ENCODE data around the gene FOXN3. TPM values are rescaled to one million over a fixed set of nuclear protein-coding genes. Genes with fewer than 3 reads are reported as not detected.

The FOXN3 gene
- total RNA-seq, 1 donor from 2014 or later = 15.0 TPM

GRCh38 chr14:89365061-89365801 lies 51.8 kb downstream of the FOXN3 start:
- DNase-seq (ENCODE audit: low read depth in 2 of 2) = peak; percentile 55 to 82

GRCh38 chr14:89364316-89364715 lies 52.7 kb downstream of the FOXN3 start:
- DNase-seq (ENCODE audit: low read depth in 2 of 2) = no peak

GRCh38 chr14:89360277-89360676 lies 56.8 kb downstream of the FOXN3 start:
- DNase-seq (ENCODE audit: low read depth in 2 of 2) = no peak

- DNase-seq (ENCODE audit: low read depth in 2 of 2) = no peak
Observed at GRCh38 chr14:89359477-89360222, 57.4 kb downstream of the FOXN3 start.

- DNase-seq (ENCODE audit: low read depth in 2 of 2) = no peak
Observed at GRCh38 chr14:89357655-89358297, 59.3 kb downstream of the FOXN3 start.

GRCh38 chr14:89356927-89357326 lies 60.1 kb downstream of the FOXN3 start:
- no peak for DNase-seq (ENCODE audit: low read depth in 2 of 2)

GRCh38 chr14:89356496-89356895 lies 60.5 kb downstream of the FOXN3 start:
- DNase-seq (ENCODE audit: low read depth in 2 of 2) = no peak

- no peak for DNase-seq (ENCODE audit: low read depth in 2 of 2)
Observed at GRCh38 chr14:89353766-89354113, 63.3 kb downstream of the FOXN3 start.

GRCh38 chr14:89352976-89353765 lies 63.9 kb downstream of the FOXN3 start:
- DNase-seq (ENCODE audit: low read depth in 2 of 2) = no peak

GRCh38 chr14:89351516-89352404 lies 65.3 kb downstream of the FOXN3 start:
- DNase-seq (ENCODE audit: low read depth in 2 of 2) = peak; percentile 38 to 82

GRCh38 chr14:89351221-89351515 lies 65.9 kb downstream of the FOXN3 start:
- no peak for DNase-seq (ENCODE audit: low read depth in 2 of 2)

GRCh38 chr14:89350152-89350551 lies 66.9 kb downstream of the FOXN3 start:
- DNase-seq (ENCODE audit: low read depth in 2 of 2) = no peak

GRCh38 chr14:89349171-89350008 lies 67.6 kb downstream of the FOXN3 start:
- DNase-seq (ENCODE audit: low read depth in 2 of 2) = peak in 1 of 2 donors; percentile 24

GRCh38 chr14:89348722-89349121 lies 68.3 kb downstream of the FOXN3 start:
- no peak for DNase-seq (ENCODE audit: low read depth in 2 of 2)

- DNase-seq (ENCODE audit: low read depth in 2 of 2) = no peak
Observed at GRCh38 chr14:89347885-89348284, 69.1 kb downstream of the FOXN3 start.

- no peak for DNase-seq (ENCODE audit: low read depth in 2 of 2)
Observed at GRCh38 chr14:89344920-89345254, 72.1 kb downstream of the FOXN3 start.

GRCh38 chr14:89343356-89343755 lies 73.7 kb downstream of the FOXN3 start:
- no peak for DNase-seq (ENCODE audit: low read depth in 2 of 2)

- DNase-seq (ENCODE audit: low read depth in 2 of 2) = no peak
Observed at GRCh38 chr14:89342049-89342448, 75.0 kb downstream of the FOXN3 start.

- no peak for DNase-seq (ENCODE audit: low read depth in 2 of 2)
Observed at GRCh38 chr14:89340200-89341181, 76.5 kb downstream of the FOXN3 start.
